ENCODE results near the gene TMEM63A.
"Not testable (repeated sequence)": the region's sequence is repeated elsewhere in the genome, so short reads cannot be mapped to it uniquely, and the experiment has no call there.

- not testable (repeated sequence) for TF ChIP-seq CTCF (IDR thresholded peaks at IDR 0.05); ARID4B (CRISPR knock-in tag; IDR thresholded peaks at IDR 0.05; ENCODE audit: borderline replicate concordance); GTF2I (CRISPR knock-in tag; conservative IDR thresholded peaks at IDR 0.05); NFE2L1 (CRISPR knock-in tag; IDR thresholded peaks at IDR 0.05); CREM (CRISPR knock-in tag; IDR thresholded peaks at IDR 0.05); ZNF425 (CRISPR knock-in tag; conservative IDR thresholded peaks at IDR 0.05); ZNF423 (CRISPR knock-in tag; IDR thresholded peaks at IDR 0.05); HMGA2 (CRISPR knock-in tag; IDR thresholded peaks at IDR 0.05); ATF2 (CRISPR knock-in tag; IDR thresholded peaks at IDR 0.05; ENCODE audit: borderline replicate concordance, low read depth); CREB1 (CRISPR knock-in tag; IDR thresholded peaks at IDR 0.05); ELF4 (CRISPR knock-in tag; IDR thresholded peaks at IDR 0.05; ENCODE audit: low read depth); USF2 (CRISPR knock-in tag; IDR thresholded peaks at IDR 0.05); ATF1 (CRISPR knock-in tag; IDR thresholded peaks at IDR 0.05)
These were observed 47.3 kb upstream of the TMEM63A start for GRCh38 chr1:225929462-225929861.
